ENCODE data around the gene OGFOD3.
"Not testable (repeated sequence)": the region's sequence is repeated elsewhere in the genome, so short reads cannot be mapped to it uniquely, and the experiment has no call there.

Gene OGFOD3

GRCh38 chr17:82382933-82383255 is 35.5 kb downstream of the OGFOD3 start:
- DNase-seq (ENCODE audit: low read depth): no peak
- H3K4me3 ChIP-seq (ENCODE audit: low read depth, low read length): no peak overlapping the region
- TF ChIP-seq CTCF (conservative IDR thresholded peaks at IDR 0.05; ENCODE audit: low read depth, low read length): no peak

- DNase-seq (ENCODE audit: low read depth); H3K4me3 ChIP-seq (ENCODE audit: low read depth, low read length): not testable (repeated sequence)
Observed at GRCh38 chr17:82382220-82382932, 36.0 kb downstream of the OGFOD3 start.

- not testable (repeated sequence) for H3K4me3 ChIP-seq (ENCODE audit: low read depth, low read length); DNase-seq (ENCODE audit: low read depth)
Observed at GRCh38 chr17:82381703-82382009, 36.7 kb downstream of the OGFOD3 start.

- DNase-seq (ENCODE audit: low read depth): no peak
- TF ChIP-seq CTCF (conservative IDR thresholded peaks at IDR 0.05; ENCODE audit: low read depth, low read length): no peak
- no peak overlapping the region for H3K4me3 ChIP-seq (ENCODE audit: low read depth, low read length)
Observed at GRCh38 chr17:82380860-82381702, 37.3 kb downstream of the OGFOD3 start.

GRCh38 chr17:82378741-82379021 is 39.7 kb downstream of the OGFOD3 start:
- TF ChIP-seq CTCF (conservative IDR thresholded peaks at IDR 0.05; ENCODE audit: low read depth, low read length): no peak
- DNase-seq (ENCODE audit: low read depth): no peak
- no peak overlapping the region for H3K4me3 ChIP-seq (ENCODE audit: low read depth, low read length)

GRCh38 chr17:82377924-82378740 is 40.3 kb downstream of the OGFOD3 start:
- H3K4me3 ChIP-seq (ENCODE audit: low read depth, low read length): no peak overlapping the region
- no peak for DNase-seq (ENCODE audit: low read depth)
- no peak for TF ChIP-seq CTCF (conservative IDR thresholded peaks at IDR 0.05; ENCODE audit: low read depth, low read length)

GRCh38 chr17:82377294-82377693 is 41.1 kb downstream of the OGFOD3 start:
- DNase-seq (ENCODE audit: low read depth); H3K4me3 ChIP-seq (ENCODE audit: low read depth, low read length): not testable (repeated sequence)

GRCh38 chr17:82376042-82376730 is 42.2 kb downstream of the OGFOD3 start:
- no peak for DNase-seq (ENCODE audit: low read depth)
- H3K4me3 ChIP-seq (ENCODE audit: low read depth, low read length): no peak overlapping the region
- TF ChIP-seq CTCF (conservative IDR thresholded peaks at IDR 0.05; ENCODE audit: low read depth, low read length): no peak
